Measurements from ENCODE around the gene RFPL4AL1. TPM values are rescaled to one million over a fixed set of nuclear protein-coding genes. Genes with fewer than 3 reads are reported as not detected.
A peak's percentile ranks its signal among the peaks of the same experiment; 100 is the strongest.

The RFPL4AL1 gene
- total RNA-seq, 2 donors from 2014 or later, result not detected

- 47 to 49% methylated on average over 16 to 20 of the region's 20 CpGs for WGBS, 2 experiments (ENCODE audit: insufficient coverage in 1 of 2, insufficient read length in 1 of 2)
- Histone ChIP-seq H3K4me1 (ENCODE audit: control insufficient read depth, insufficient read depth, low read length) (no peaks in the 10 kb centered on the region), H3K9ac (ENCODE audit: extremely low read depth, low read length, poor library complexity, severe bottlenecking) (no peak overlapping the region), H3K36me3 (ENCODE audit: control insufficient read depth, insufficient read depth, low read length) (no peaks in the 10 kb centered on the region), H3K4me3 (ENCODE audit: low read length) (no peak overlapping the region), H3K27ac (ENCODE audit: low read depth, low read length) (no peak overlapping the region), H3K9me3 (ENCODE audit: control insufficient read depth, low read length) (peaks cover 80% of the 10 kb centered on the region), H3K27me3 (ENCODE audit: control insufficient read depth, insufficient read depth, low read length, poor library complexity, severe bottlenecking) (no peaks in the 10 kb centered on the region)
- Mint-ChIP-seq H3K9me3 (peaks cover 97% of the 10 kb centered on the region), H3K27me3 (ENCODE audit: insufficient read depth) (no peaks in the 10 kb centered on the region), H3K27ac (no peak overlapping the region), H3K4me3 (no peak overlapping the region), H3K4me1 (no peaks in the 10 kb centered on the region), H3K36me3 (ENCODE audit: low read depth) (no peaks in the 10 kb centered on the region)
- peak; percentile 69 for DNase-seq
- TF ChIP-seq CTCF (conservative IDR thresholded peaks at IDR 0.05), result peak; percentile 57
These were observed 40.6 kb downstream of the RFPL4AL1 start for GRCh38 chr19:55809381-55810058.

GRCh38 chr19:55811340-55811739 lies 42.4 kb downstream of the RFPL4AL1 start:
- no peak overlapping the region for H3K27ac ChIP-seq (ENCODE audit: low read depth, low read length)
- H3K4me1 Mint-ChIP-seq, result no peaks in the 10 kb centered on the region
- H3K36me3 Mint-ChIP-seq (ENCODE audit: low read depth), result no peaks in the 10 kb centered on the region
- no peak for TF ChIP-seq CTCF (conservative IDR thresholded peaks at IDR 0.05)
- no peak for DNase-seq
- H3K4me3 ChIP-seq (ENCODE audit: low read length), result no peak overlapping the region
- no peak overlapping the region for H3K9ac ChIP-seq (ENCODE audit: extremely low read depth, low read length, poor library complexity, severe bottlenecking)
- no peaks in the 10 kb centered on the region for H3K36me3 ChIP-seq (ENCODE audit: control insufficient read depth, insufficient read depth, low read length)
- no peaks in the 10 kb centered on the region for H3K27me3 ChIP-seq (ENCODE audit: control insufficient read depth, insufficient read depth, low read length, poor library complexity, severe bottlenecking)
- no peak overlapping the region for H3K4me3 Mint-ChIP-seq
- 71 to 74% methylated on average over 1 to 3 of the region's 3 CpGs for WGBS, 2 experiments (ENCODE audit: insufficient coverage in 1 of 2, insufficient read length in 1 of 2)
- no peak overlapping the region for H3K27ac Mint-ChIP-seq
- peaks cover 97% of the 10 kb centered on the region for H3K9me3 Mint-ChIP-seq
- no peaks in the 10 kb centered on the region for H3K4me1 ChIP-seq (ENCODE audit: control insufficient read depth, insufficient read depth, low read length)
- H3K9me3 ChIP-seq (ENCODE audit: control insufficient read depth, low read length), result peaks cover 84% of the 10 kb centered on the region
- H3K27me3 Mint-ChIP-seq (ENCODE audit: insufficient read depth), result no peaks in the 10 kb centered on the region

- H3K36me3 Mint-ChIP-seq (ENCODE audit: low read depth), result no peaks in the 10 kb centered on the region
These were observed 43.5 kb downstream of the RFPL4AL1 start for GRCh38 chr19:55812449-55812848.

More at GRCh38 chr19:55812449-55812848, 43.5 kb downstream of the RFPL4AL1 start:
- H3K4me1 Mint-ChIP-seq, result no peaks in the 10 kb centered on the region
- Histone ChIP-seq H3K4me3 (ENCODE audit: low read length) (no peak overlapping the region), H3K9ac (ENCODE audit: extremely low read depth, low read length, poor library complexity, severe bottlenecking) (no peak overlapping the region), H3K4me1 (ENCODE audit: control insufficient read depth, insufficient read depth, low read length) (no peaks in the 10 kb centered on the region), H3K27ac (ENCODE audit: low read depth, low read length) (no peak overlapping the region), H3K27me3 (ENCODE audit: control insufficient read depth, insufficient read depth, low read length, poor library complexity, severe bottlenecking) (no peaks in the 10 kb centered on the region), H3K36me3 (ENCODE audit: control insufficient read depth, insufficient read depth, low read length) (no peaks in the 10 kb centered on the region), H3K9me3 (ENCODE audit: control insufficient read depth, low read length) (peaks cover 83% of the 10 kb centered on the region)
- no peak overlapping the region for H3K4me3 Mint-ChIP-seq
- H3K27me3 Mint-ChIP-seq (ENCODE audit: insufficient read depth), result no peaks in the 10 kb centered on the region
- 20 to 45% methylated on average over 4 to 7 of the region's 7 CpGs for WGBS, 2 experiments (ENCODE audit: insufficient coverage in 1 of 2, insufficient read length in 1 of 2)
- no peak for TF ChIP-seq CTCF (conservative IDR thresholded peaks at IDR 0.05)
- DNase-seq, result no peak
- no peak overlapping the region for H3K27ac Mint-ChIP-seq
- peaks cover 97% of the 10 kb centered on the region for H3K9me3 Mint-ChIP-seq

Data from endodermal cell (in vitro differentiated cells).